ENCODE measurements around the gene NLGN1. TPM values are rescaled to one million over a fixed set of nuclear protein-coding genes. Genes with fewer than 3 reads are reported as not detected.

The NLGN1 gene
- total RNA-seq, 4 donors from 2014 or later = 2.2 to 5.8 (median 3.0) TPM

- Histone ChIP-seq H3K36me3 (no peaks in the 10 kb centered on the region), H3K27me3 (no peaks in the 10 kb centered on the region), H3K9me3 (no peaks in the 10 kb centered on the region), H3K4me3 (no peak overlapping the region), H3K4me1 (no peaks in the 10 kb centered on the region), H3K27ac (no peak overlapping the region)
- no peak for TF ChIP-seq POLR2AphosphoS5 (IDR thresholded peaks at IDR 0.05)
- WGBS = 78% methylated on average over 1 of the region's 1 CpG
- no peak for DNase-seq (ENCODE audit: low spot score in 2 of 2)
Measured at GRCh38 chr3:173857154-173857553, 459.6 kb downstream of the NLGN1 start.

DNA sequence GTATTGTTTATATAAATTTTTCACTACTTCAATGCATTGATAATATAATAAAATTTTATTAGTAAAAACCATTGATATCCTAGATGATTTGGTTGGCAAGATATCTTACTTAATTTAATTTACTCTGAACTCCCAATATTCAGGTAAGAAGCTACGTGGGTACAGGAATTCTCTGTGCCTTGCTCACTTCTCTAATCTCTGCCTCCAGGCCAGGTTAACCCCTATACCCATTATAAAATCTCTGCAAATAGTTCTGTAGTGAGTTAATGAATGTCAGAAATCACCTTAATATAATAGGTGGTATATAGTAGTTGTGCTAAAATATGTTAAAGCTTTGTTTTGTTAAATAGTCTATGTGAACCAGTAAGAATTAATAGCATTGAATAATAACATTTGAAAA lies 465.2 kb downstream of the NLGN1 start:
- H3K27ac ChIP-seq = no peak overlapping the region
- no peaks in the 10 kb centered on the region for H3K36me3 ChIP-seq
- no peak for DNase-seq (ENCODE audit: low spot score in 2 of 2)
- no peaks in the 10 kb centered on the region for H3K4me1 ChIP-seq
- TF ChIP-seq POLR2A (IDR thresholded peaks at IDR 0.05) = no peak
- no peak overlapping the region for H3K4me3 ChIP-seq
- WGBS = 86% methylated on average over 1 of the region's 1 CpG
- no peaks in the 10 kb centered on the region for H3K27me3 ChIP-seq
- H3K9me3 ChIP-seq = no peaks in the 10 kb centered on the region

- Histone ChIP-seq H3K9me3 (no peaks in the 10 kb centered on the region), H3K4me1 (no peaks in the 10 kb centered on the region), H3K27ac (no peak overlapping the region), H3K27me3 (no peaks in the 10 kb centered on the region), H3K36me3 (no peaks in the 10 kb centered on the region), H3K4me3 (no peak overlapping the region)
- no peak for DNase-seq (ENCODE audit: low spot score in 2 of 2)
- WGBS = 67% methylated on average over 2 of the region's 2 CpGs
- no peak for TF ChIP-seq CTCF (IDR thresholded peaks at IDR 0.05)
- no peak for TF ChIP-seq POLR2AphosphoS5 (IDR thresholded peaks at IDR 0.05)
- no peak for TF ChIP-seq POLR2A (IDR thresholded peaks at IDR 0.05)
- no peak for TF ChIP-seq EP300 (IDR thresholded peaks at IDR 0.05)
Measured at GRCh38 chr3:173863551-173863950, 466.0 kb downstream of the NLGN1 start.

- no peak for DNase-seq (ENCODE audit: low spot score in 2 of 2)
- TF ChIP-seq POLR2A (IDR thresholded peaks at IDR 0.05) (no peak), EP300 (IDR thresholded peaks at IDR 0.05) (no peak), CTCF (IDR thresholded peaks at IDR 0.05) (no peak), POLR2AphosphoS5 (IDR thresholded peaks at IDR 0.05) (no peak)
- H3K4me3 ChIP-seq = no peak overlapping the region
- no peak overlapping the region for H3K27ac ChIP-seq
- WGBS = 71% methylated on average over 7 of the region's 7 CpGs
- no peaks in the 10 kb centered on the region for H3K36me3 ChIP-seq
- no peaks in the 10 kb centered on the region for H3K9me3 ChIP-seq
- H3K4me1 ChIP-seq = no peaks in the 10 kb centered on the region
- no peaks in the 10 kb centered on the region for H3K27me3 ChIP-seq
Measured at GRCh38 chr3:173865900-173866498, 468.5 kb downstream of the NLGN1 start.

GRCh38 chr3:173869766-173870165 lies 472.2 kb downstream of the NLGN1 start:
- DNase-seq (ENCODE audit: low spot score in 2 of 2) = no peak
- no peaks in the 10 kb centered on the region for H3K9me3 ChIP-seq
- H3K27me3 ChIP-seq = no peaks in the 10 kb centered on the region
- no peaks in the 10 kb centered on the region for H3K4me1 ChIP-seq
- no peak overlapping the region for H3K27ac ChIP-seq
- TF ChIP-seq EP300 (IDR thresholded peaks at IDR 0.05) = no peak
- TF ChIP-seq CTCF (IDR thresholded peaks at IDR 0.05) = no peak
- TF ChIP-seq POLR2A (IDR thresholded peaks at IDR 0.05) = no peak
- TF ChIP-seq POLR2AphosphoS5 (IDR thresholded peaks at IDR 0.05) = no peak
- no peak overlapping the region for H3K4me3 ChIP-seq
- 69% methylated on average over 3 of the region's 3 CpGs for WGBS
- no peaks in the 10 kb centered on the region for H3K36me3 ChIP-seq

GRCh38 chr3:173870976-173871375 lies 473.4 kb downstream of the NLGN1 start:
- Histone ChIP-seq H3K36me3 (no peaks in the 10 kb centered on the region), H3K4me1 (no peaks in the 10 kb centered on the region), H3K4me3 (no peak overlapping the region), H3K27me3 (no peaks in the 10 kb centered on the region), H3K27ac (no peak overlapping the region), H3K9me3 (no peaks in the 10 kb centered on the region)
- TF ChIP-seq CTCF (IDR thresholded peaks at IDR 0.05) (no peak), POLR2AphosphoS5 (IDR thresholded peaks at IDR 0.05) (no peak), EP300 (IDR thresholded peaks at IDR 0.05) (no peak), POLR2A (IDR thresholded peaks at IDR 0.05) (no peak)
- WGBS = 69% methylated on average over 4 of the region's 4 CpGs
- DNase-seq (ENCODE audit: low spot score in 2 of 2) = no peak

All from suprapubic skin (tissue), 4 donors.